Tongue (tissue), 3 donors: ENCODE measurements around the gene CHPT1. TPM values are rescaled to one million over a fixed set of nuclear protein-coding genes. Genes with fewer than 3 reads are reported as not detected.

Source experiments
- DNase-seq: peaks from one replicate; pipeline ENCODE4 v3.0.0-alpha.2; 2015
- small RNA-seq: library from RNA; depleted of rRNA; stranded (forward); fragments of <200 nt; gene quantifications from one replicate; pipeline ENCODE3, GENCODE V24; 2014; ENCODE audit warnings: low replicate concordance
- total RNA-seq: library from RNA; depleted of rRNA; stranded (reverse); fragments of >200 nt; gene quantifications from one replicate; pipeline ENCODE4 v1.2.3, GENCODE V29; 2014

CHPT1 gene
- total RNA-seq, 1 donor from 2014 or later = 30.2 TPM

DNA sequence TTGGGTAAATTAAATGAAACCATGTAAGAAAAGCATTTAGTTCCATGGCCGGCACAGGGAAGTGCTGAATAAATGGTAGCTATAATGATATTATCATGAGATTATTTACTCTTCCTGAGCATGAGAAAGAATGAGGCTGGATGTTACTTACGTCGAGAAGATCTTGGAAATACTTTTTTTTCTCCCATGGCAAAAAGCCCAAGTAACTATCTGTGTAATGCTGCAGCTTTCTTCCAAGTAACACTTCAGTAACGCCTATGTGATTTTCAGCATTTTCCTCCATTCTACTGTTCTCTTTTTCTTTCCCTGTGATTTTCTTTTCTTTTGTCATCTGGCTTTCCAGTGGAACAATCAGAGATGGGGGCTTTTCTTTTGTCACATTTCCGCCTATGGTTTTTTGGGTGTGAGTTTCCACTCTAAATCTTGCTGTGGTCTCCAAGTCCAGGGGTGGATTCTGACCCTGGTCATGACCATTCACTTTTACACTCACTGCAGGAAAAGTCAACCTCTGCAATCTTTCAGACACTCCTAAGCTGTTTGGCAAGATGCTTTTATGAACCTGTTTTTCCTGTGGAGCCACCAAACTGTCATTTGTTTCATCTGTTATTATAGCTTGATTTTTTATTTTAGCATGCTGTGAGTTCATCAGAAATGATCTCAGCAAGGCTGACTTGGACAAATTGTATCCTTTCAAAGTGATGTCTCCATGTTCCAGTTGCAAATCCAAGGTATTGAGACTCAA, 66.8 kb downstream of the CHPT1 start:
- peak; percentile 32 for DNase-seq

DNA sequence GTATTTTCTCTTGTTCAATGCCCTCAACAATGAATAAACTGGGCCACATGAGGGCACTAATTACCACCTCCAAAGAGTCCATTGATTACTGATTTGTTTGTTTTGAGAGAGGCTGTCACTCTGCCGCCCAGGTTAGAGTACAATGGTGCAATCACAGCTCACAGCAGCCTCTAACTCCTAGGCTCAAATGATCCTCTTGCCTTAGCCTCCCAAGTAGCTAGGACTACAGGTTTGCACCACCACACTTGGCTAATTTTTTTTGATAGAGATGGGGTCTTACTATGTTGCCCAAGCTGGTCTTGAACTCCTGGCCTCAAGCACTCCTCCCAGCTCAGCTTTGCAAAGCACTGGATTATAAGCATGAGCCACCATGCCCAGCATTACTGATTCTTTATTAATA, 70.1 kb downstream of the CHPT1 start:
- DNase-seq = no peak

DNA sequence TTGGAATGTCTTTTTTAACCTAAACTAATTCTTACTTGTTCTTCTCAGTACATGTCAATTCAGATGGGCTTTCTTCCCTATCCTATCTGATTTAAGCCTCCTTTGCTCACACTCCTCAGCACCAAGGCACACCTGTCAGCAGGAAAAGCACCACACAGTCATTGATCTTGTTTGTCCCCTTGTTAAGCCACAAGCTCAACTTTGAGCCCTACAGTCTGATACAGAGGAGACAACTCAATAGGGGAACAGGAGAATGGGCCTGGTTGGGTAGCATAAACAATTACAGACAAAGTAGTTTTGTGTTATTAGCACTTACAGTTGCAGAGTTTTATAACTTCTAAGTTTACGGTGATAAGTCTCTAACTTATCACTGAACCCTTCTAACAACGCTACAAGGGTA, 71.3 kb downstream of the CHPT1 start:
- no peak for DNase-seq

DNA sequence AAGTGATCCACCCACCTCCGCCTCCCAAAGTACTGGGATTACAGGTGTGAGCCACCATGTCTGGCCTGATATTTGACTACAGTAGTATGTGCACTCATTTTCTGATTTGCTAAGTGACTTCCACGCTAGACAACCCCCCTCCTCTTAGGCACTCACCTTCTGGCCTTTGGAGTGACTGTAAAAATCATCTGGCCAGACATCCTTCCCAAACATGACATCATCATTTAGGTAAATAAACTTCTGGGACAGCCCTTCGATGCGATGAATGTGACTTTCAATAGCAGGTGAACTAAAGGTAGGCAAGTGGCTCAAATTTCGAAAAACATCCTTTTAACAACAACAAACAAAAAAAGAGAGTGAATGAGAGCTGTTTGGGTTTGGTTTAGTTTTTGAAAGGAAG, 72.4 kb downstream of the CHPT1 start:
- DNase-seq = no peak

DNA sequence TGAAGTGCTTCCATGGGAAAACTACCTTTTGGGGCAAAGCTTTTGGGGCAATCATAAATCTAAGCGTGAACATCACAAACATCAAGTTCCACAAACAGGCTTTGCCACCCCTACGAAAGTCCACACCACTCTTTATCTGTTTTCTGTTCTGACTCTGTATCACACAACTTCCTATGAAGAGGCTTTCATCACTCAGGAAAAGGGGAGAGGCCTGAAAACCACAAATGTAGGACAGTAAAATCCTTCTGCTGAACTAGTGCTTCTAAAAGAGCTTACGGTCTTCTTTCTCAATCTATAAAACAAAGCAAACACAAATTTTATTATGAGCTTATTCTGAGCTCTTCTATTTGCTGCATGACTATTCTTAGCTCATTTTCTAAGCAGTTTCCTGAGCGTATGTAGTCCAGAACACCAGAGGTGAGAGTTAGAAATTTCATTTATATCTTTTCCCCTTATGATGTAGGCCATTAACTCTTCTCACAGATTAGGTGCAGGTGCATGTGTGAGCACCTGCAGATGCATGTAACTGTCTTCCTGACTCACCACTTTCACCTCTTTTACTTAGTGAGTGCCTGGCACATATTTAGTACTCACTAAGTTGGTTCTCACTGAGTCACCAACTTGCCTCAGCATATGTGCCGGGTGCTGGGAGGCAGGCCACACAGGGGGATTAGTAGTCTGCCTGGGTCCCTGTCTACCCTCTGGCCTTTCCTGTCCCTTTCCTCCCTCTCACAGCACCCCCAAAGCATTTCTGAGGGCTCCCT, 74.8 kb downstream of the CHPT1 start:
- DNase-seq = no peak

DNA sequence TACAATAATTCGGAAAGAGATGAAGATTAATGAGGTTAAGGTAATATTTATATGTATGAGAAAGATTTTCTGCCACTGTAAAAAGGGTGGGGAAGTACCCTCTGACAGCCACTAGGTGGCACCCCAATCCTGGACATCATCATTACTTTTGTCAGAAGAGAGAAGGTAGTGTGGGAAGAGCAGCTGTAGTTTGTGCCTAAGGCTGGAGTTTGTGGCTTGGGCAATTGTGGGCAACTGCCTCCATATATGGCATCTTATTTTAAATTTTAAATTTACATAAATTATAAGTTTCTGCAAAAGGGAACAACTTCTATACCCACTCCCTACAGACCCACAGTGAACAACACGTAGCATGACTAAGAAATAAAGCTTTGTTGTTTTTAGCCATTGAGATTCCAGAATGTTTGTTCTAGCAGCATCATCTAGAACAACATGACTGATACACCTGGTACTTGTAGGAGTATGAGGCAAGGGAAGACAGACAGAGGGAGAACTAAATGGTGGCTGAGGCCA, 76.3 kb downstream of the CHPT1 start:
- DNase-seq = peak; percentile 80

DNA sequence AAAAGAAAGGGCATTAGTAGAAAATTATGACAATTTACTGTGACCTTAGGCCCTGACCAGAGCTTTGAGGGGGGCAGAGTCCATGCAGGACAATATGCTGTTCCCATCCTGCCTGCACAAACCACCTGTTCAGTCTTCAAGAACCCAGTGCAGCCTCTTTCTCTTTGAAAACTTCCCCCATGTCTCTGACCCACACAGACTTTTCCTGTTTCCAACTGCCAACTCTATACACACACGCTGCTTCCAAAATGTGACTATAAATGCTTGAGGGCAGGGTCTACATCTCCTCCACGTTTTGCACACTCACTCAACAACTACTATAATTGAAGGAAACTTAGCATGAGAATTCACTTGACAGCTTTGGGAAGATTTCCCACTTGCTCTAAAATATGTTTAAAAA, 78.4 kb downstream of the CHPT1 start:
- no peak for DNase-seq

DNA sequence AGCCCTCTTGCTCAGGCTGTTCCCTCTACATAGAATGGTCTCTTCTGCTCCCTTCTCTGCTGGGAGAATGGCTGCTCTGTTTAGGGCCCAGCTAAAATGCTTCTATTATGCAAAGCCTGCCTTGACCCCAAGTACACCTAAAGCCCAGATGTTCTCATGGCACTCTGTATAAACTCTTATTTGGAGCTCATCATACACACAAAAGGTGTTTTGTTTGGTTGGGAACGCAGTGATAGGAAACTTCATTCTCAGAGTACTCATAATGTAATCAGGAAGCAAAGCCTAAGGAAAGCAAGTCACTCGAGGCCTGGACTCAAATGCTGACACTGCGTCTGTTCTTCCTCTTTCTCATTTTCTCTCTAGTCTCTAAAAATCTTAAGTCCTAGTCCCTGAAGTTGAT, 80.0 kb downstream of the CHPT1 start:
- no peak for DNase-seq

DNA sequence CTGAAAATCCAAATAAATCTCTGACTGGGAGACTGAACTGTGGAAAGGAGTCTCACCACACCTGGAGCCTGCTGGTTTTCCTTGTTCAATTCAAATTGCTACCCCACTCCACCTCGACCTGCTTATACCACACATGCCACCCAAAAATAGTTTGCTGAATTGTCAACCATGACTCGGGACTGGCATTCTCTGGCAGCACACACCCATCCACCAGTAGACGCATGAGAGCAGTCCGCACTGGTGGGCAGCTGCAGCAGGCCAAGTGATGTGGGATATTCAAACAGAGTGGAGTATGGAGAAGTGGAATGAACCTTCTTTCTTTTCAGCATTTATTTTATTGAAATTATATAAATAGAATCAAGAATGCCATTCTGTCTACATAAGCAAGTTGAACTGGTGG, 80.5 kb downstream of the CHPT1 start:
- no peak for DNase-seq

Small RNAs within 50 kb of the gene (small RNA-seq; reads per million reads assigned to genes)
- gene RNU6-101P (not detected), gene RNY1P16 (not detected)

Other genes starting within 250 kb of the CHPT1 start
- gene SPIC, start 222.3 kb upstream of the CHPT1 start, total RNA-seq = not detected
- 2,862 TPM for gene MYBPC1, start 102.7 kb upstream of the CHPT1 start, total RNA-seq
- not detected for gene SYCP3, start 41.8 kb downstream of the CHPT1 start, total RNA-seq
- 29.0 TPM for gene GNPTAB, start 133.3 kb downstream of the CHPT1 start, total RNA-seq
- gene DRAM1, start 179.9 kb downstream of the CHPT1 start, total RNA-seq = 6.2 TPM